SK-N-SH (cell line): ENCODE results near the gene RORB.

Experiments used
- CHD2 ChIP-seq: fragments of 150-350 bp; IDR thresholded peaks from 2 replicates; pipeline ENCODE4 v1.6.1; 2018; ENCODE audit warnings: low read length; ENCODE audit not compliant: partially characterized antibody
- EP300 ChIP-seq, 2 experiments: IDR thresholded peaks; 2 replicates each; pipeline versions ENCODE4 v1.4.0 to v1.6.1; 2012; ENCODE audit warnings: borderline replicate concordance in 1 of 2, low read depth in 1 of 2, low read length in 1 of 2
- EZH2phosphoT487 ChIP-seq: fragments of 200-600 bp; sonication (generic); IDR thresholded peaks from 2 replicates; pipeline ENCODE4 v1.6.1; 2017; ENCODE audit warnings: low read depth, mixed run types, mild to moderate bottlenecking, antibody characterized with exemption, moderate library complexity, borderline replicate concordance
- GABPA ChIP-seq: IDR thresholded peaks from 2 replicates; pipeline ENCODE4 v1.4.0; 2012; ENCODE audit warnings: low read depth, mild to moderate bottlenecking
- MXI1 ChIP-seq: IDR thresholded peaks from 2 replicates; pipeline ENCODE4 v1.6.1; 2012; ENCODE audit warnings: mild to moderate bottlenecking, low read depth, low read length, improper control_type of control experiment
- POLR2AphosphoS5 ChIP-seq: IDR thresholded peaks from 2 replicates; pipeline ENCODE4 v1.6.1; 2012; ENCODE audit warnings: low read depth, low read length
- RAD21 ChIP-seq: IDR thresholded peaks from 2 replicates; pipeline ENCODE4 v1.6.1; 2012; ENCODE audit warnings: mild to moderate bottlenecking, low read length
- RCOR1 ChIP-seq: fragments of 150-350 bp; IDR thresholded peaks from 2 replicates; pipeline ENCODE4 v1.6.1; 2017; ENCODE audit warnings: antibody characterized with exemption, low read length
- RFX5 ChIP-seq: IDR thresholded peaks from 2 replicates; pipeline ENCODE4 v1.6.1; 2012; ENCODE audit warnings: mild to moderate bottlenecking, improper control_type of control experiment, low read length
- TEAD4 ChIP-seq: IDR thresholded peaks from 2 replicates; pipeline ENCODE4 v1.4.0; 2012; ENCODE audit warnings: mild to moderate bottlenecking, borderline replicate concordance; ENCODE audit not compliant: insufficient read depth
- YY1 ChIP-seq: IDR thresholded peaks from 2 replicates; pipeline ENCODE4 v1.4.0; 2012; ENCODE audit warnings: low read depth, mild to moderate bottlenecking
- TF ChIP-seq, protein P1 (sequence below): fragments of 200-600 bp; sonication (generic); IDR thresholded peaks from 2 replicates; pipeline ENCODE4 v1.6.1; 2017; ENCODE audit warnings: antibody characterized with exemption, mild to moderate bottlenecking, moderate library complexity
- TF ChIP-seq, protein P2 (sequence below): IDR thresholded peaks from 2 replicates; pipeline ENCODE4 v1.6.1; 2012; ENCODE audit warnings: mild to moderate bottlenecking, low read depth, low read length, moderate library complexity

DNA sequence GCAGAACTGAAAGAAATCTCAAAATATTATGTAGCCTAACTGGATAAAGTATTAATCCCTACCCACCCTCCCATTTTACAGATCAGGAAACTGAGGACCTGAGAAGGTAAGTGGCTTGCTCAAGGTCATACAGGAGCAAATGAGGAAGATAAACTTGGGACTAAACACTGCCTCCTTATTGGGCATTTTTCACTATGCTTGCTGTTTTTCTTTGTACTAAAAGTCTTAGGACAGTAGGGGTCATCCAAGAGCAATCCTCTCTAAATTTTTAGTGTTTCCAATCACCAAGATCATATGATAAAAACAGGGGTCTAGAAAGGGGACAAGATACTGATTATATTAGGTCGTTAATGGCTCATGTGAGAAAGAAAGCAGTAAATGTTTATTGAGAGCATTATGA lies 80.8 kb downstream of the RORB start:
- TF ChIP-seq MXI1 (no peak), EP300 (IDR thresholded peaks at IDR 0.05; ENCODE audit: borderline replicate concordance in 1 of 2, low read depth in 1 of 2, low read length in 1 of 2) (no peak), POLR2AphosphoS5 (no peak), EZH2phosphoT487 (no peak), RAD21 (peak; percentile 23; the same call in 1 of the 2 replicates), TEAD4 (no peak), YY1 (no peak), GABPA (no peak), RFX5 (no peak), CHD2 (no peak), RCOR1 (no peak)
- TF ChIP-seq, protein P1, sequence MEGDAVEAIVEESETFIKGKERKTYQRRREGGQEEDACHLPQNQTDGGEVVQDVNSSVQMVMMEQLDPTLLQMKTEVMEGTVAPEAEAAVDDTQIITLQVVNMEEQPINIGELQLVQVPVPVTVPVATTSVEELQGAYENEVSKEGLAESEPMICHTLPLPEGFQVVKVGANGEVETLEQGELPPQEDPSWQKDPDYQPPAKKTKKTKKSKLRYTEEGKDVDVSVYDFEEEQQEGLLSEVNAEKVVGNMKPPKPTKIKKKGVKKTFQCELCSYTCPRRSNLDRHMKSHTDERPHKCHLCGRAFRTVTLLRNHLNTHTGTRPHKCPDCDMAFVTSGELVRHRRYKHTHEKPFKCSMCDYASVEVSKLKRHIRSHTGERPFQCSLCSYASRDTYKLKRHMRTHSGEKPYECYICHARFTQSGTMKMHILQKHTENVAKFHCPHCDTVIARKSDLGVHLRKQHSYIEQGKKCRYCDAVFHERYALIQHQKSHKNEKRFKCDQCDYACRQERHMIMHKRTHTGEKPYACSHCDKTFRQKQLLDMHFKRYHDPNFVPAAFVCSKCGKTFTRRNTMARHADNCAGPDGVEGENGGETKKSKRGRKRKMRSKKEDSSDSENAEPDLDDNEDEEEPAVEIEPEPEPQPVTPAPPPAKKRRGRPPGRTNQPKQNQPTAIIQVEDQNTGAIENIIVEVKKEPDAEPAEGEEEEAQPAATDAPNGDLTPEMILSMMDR = peak; percentile 45
- TF ChIP-seq, protein P2, sequence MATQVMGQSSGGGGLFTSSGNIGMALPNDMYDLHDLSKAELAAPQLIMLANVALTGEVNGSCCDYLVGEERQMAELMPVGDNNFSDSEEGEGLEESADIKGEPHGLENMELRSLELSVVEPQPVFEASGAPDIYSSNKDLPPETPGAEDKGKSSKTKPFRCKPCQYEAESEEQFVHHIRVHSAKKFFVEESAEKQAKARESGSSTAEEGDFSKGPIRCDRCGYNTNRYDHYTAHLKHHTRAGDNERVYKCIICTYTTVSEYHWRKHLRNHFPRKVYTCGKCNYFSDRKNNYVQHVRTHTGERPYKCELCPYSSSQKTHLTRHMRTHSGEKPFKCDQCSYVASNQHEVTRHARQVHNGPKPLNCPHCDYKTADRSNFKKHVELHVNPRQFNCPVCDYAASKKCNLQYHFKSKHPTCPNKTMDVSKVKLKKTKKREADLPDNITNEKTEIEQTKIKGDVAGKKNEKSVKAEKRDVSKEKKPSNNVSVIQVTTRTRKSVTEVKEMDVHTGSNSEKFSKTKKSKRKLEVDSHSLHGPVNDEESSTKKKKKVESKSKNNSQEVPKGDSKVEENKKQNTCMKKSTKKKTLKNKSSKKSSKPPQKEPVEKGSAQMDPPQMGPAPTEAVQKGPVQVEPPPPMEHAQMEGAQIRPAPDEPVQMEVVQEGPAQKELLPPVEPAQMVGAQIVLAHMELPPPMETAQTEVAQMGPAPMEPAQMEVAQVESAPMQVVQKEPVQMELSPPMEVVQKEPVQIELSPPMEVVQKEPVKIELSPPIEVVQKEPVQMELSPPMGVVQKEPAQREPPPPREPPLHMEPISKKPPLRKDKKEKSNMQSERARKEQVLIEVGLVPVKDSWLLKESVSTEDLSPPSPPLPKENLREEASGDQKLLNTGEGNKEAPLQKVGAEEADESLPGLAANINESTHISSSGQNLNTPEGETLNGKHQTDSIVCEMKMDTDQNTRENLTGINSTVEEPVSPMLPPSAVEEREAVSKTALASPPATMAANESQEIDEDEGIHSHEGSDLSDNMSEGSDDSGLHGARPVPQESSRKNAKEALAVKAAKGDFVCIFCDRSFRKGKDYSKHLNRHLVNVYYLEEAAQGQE = no peak
